PC-9 (cell line): ENCODE measurements around the gene BCAR3. TPM values are rescaled to one million over a fixed set of nuclear protein-coding genes. Genes with fewer than 3 reads are reported as not detected.
A peak's percentile ranks its signal among the peaks of the same experiment; 100 is the strongest.
"Not testable (repeated sequence)": the region's sequence is repeated elsewhere in the genome, so short reads cannot be mapped to it uniquely, and the experiment has no call there.

Source experiments
- BruUV-seq: library from RNA; stranded (reverse); fragments of 400-500 nt; replicated peaks from 2 replicates; lab custom pipeline; 2021; lab: Mats Ljungman, UMichigan
- CTCF ChIA-PET: fragments of 300-600 bp; sonication (Branson Sonifier 250); formaldehyde crosslinking; loops from one replicate; lab custom pipeline; 2022; ENCODE audit warnings: antibody characterized with exemption; lab: Charles Lee
- POLR2A ChIA-PET: fragments of 300-600 bp; sonication (Branson Sonifier 250); formaldehyde crosslinking; loops from one replicate; lab custom pipeline; 2022; ENCODE audit warnings: antibody characterized with exemption; ENCODE audit not compliant: unreplicated experiment; lab: Charles Lee
- DNase-seq, 2 experiments: peaks; one replicate each; pipeline versions ENCODE4 v3.0.0 to v3.0.0-alpha.2; 2015 to 2022; ENCODE audit warnings: mixed read lengths in 1 of 2
- H2AFZ ChIP-seq: fragments of 200-600 bp; sonication (generic); 2 replicates; pipeline ENCODE4 v1.8.1; 2017; ENCODE audit warnings: antibody characterized with exemption
- H3F3A ChIP-seq: fragments of 200-600 bp; sonication (generic); 2 replicates; pipeline ENCODE4 v1.8.1; 2017; ENCODE audit warnings: antibody characterized with exemption, mild to moderate bottlenecking, low read depth; ENCODE audit not compliant: insufficient read depth
- H3K27ac ChIP-seq: fragments of 200-600 bp; sonication (generic); 2 replicates; pipeline ENCODE4 v1.6.1; 2016; ENCODE audit warnings: mixed run types
- H3K27me3 ChIP-seq: fragments of 200-600 bp; sonication (generic); 2 replicates; pipeline ENCODE4 v1.6.1; 2016; ENCODE audit warnings: low read depth, mixed run types; ENCODE audit not compliant: insufficient read depth
- H3K36me3 ChIP-seq: fragments of 200-600 bp; sonication (generic); 2 replicates; pipeline ENCODE4 v1.6.1; 2016; ENCODE audit warnings: low read depth, mixed run types
- H3K4me1 ChIP-seq: fragments of 200-600 bp; sonication (generic); replicated peaks from 2 replicates; pipeline ENCODE4 v1.6.1; 2016; ENCODE audit warnings: mixed run types; ENCODE audit not compliant: insufficient read depth
- H3K4me2 ChIP-seq: fragments of 200-600 bp; sonication (generic); 2 replicates; pipeline ENCODE4 v1.6.1; 2017; ENCODE audit warnings: mixed run types
- H3K4me3 ChIP-seq: fragments of 200-600 bp; sonication (generic); 2 replicates; pipeline ENCODE4 v1.6.1; 2016; ENCODE audit warnings: mixed run types
- H3K79me2 ChIP-seq: fragments of 200-600 bp; sonication (generic); 2 replicates; pipeline ENCODE4 v1.6.1; 2017; ENCODE audit warnings: low read depth, mixed run types
- H3K9me2 ChIP-seq: fragments of 200-600 bp; sonication (generic); 2 replicates; pipeline ENCODE4 v1.8.1; 2017; ENCODE audit warnings: mild to moderate bottlenecking; ENCODE audit not compliant: insufficient read depth
- H3K9me3 ChIP-seq: fragments of 200-600 bp; sonication (generic); 2 replicates; pipeline ENCODE4 v1.8.1; 2016; ENCODE audit warnings: low read depth; ENCODE audit not compliant: insufficient read depth
- H4K20me1 ChIP-seq: fragments of 200-600 bp; sonication (generic); 2 replicates; pipeline ENCODE4 v1.8.1; 2017; ENCODE audit not compliant: insufficient read depth
- EZH2 ChIP-seq: fragments of 200-600 bp; sonication (generic); IDR thresholded peaks from 2 replicates; pipeline ENCODE4 v1.8.0; 2017; ENCODE audit warnings: antibody characterized with exemption, low read depth
- intact Hi-C: fragments of 100-400 bp; cut with micrococcal nuclease; formaldehyde crosslinking; loops from one replicate; pipeline ENCODE4 v1.10.0; 2022; ENCODE audit not compliant: unreplicated experiment
- total RNA-seq: library from RNA; stranded (reverse); gene quantifications from 2 replicates; pipeline ENCODE4 v1.2.3, GENCODE V29; 2021
- TF ChIP-seq, protein P1 (sequence below): fragments of 200-600 bp; sonication (generic); conservative IDR thresholded peaks from 2 replicates; pipeline ENCODE4 v1.6.1; 2017; ENCODE audit warnings: mixed run types, antibody characterized with exemption, mild to moderate bottlenecking, moderate library complexity

BCAR3 gene
- total RNA-seq, 1 experiment from 2014 or later: 70.0 TPM

DNA sequence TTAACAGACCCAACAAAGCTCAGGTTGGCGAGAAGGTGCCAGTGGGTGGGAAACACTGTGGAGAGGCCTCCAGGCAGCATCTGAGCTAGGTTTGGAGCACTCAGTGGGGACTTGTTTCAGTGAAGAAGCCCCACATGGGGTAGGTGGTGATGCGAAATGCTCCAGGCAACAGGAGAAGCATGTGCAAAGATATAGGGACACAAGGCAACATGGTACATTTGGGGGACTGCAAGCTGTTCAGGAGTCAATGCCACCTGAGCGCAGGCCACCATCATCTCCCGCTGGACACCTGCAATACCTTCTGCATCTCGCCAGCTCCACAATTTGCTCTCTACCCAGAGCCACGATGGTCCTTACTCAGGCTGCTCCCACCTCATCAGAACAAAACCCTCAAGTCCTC is 28.0 kb downstream of the BCAR3 start:
- H4K20me1 ChIP-seq: peaks cover 98% of the 10 kb centered on the region
- no peak for DNase-seq
- no peak overlapping the region for H3K4me3 ChIP-seq
- TF ChIP-seq EZH2: no peak
- TF ChIP-seq, protein P1, sequence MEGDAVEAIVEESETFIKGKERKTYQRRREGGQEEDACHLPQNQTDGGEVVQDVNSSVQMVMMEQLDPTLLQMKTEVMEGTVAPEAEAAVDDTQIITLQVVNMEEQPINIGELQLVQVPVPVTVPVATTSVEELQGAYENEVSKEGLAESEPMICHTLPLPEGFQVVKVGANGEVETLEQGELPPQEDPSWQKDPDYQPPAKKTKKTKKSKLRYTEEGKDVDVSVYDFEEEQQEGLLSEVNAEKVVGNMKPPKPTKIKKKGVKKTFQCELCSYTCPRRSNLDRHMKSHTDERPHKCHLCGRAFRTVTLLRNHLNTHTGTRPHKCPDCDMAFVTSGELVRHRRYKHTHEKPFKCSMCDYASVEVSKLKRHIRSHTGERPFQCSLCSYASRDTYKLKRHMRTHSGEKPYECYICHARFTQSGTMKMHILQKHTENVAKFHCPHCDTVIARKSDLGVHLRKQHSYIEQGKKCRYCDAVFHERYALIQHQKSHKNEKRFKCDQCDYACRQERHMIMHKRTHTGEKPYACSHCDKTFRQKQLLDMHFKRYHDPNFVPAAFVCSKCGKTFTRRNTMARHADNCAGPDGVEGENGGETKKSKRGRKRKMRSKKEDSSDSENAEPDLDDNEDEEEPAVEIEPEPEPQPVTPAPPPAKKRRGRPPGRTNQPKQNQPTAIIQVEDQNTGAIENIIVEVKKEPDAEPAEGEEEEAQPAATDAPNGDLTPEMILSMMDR: no peak
- peaks cover 87% of the 10 kb centered on the region for H3K36me3 ChIP-seq
- peaks cover 98% of the 10 kb centered on the region for H3F3A ChIP-seq
- H3K27me3 ChIP-seq: no peaks in the 10 kb centered on the region
- ChIA-PET POLR2A (interaction anchor here (0.5 to 0.6 kb wide), 2 partner anchors 18 to 27 kb away, joined by 5 to 8 read pairs; no protein-coding TSS in a partner anchor), CTCF (no interaction called here)
- peak overlapping the region; percentile 20; the same call in 1 of the 2 replicates for H3K27ac ChIP-seq
- no peaks in the 10 kb centered on the region for H3K9me2 ChIP-seq
- H3K79me2 ChIP-seq: peaks cover 100% of the 10 kb centered on the region
- H2AFZ ChIP-seq: no peak overlapping the region
- intact Hi-C loops: no loop called here
- H3K4me1 ChIP-seq: peaks cover 6% of the 10 kb centered on the region; the same call in 1 of the 2 replicates
- BruUV-seq: no TSS peak
- no peak overlapping the region for H3K4me2 ChIP-seq
- H3K9me3 ChIP-seq: no peaks in the 10 kb centered on the region

DNA sequence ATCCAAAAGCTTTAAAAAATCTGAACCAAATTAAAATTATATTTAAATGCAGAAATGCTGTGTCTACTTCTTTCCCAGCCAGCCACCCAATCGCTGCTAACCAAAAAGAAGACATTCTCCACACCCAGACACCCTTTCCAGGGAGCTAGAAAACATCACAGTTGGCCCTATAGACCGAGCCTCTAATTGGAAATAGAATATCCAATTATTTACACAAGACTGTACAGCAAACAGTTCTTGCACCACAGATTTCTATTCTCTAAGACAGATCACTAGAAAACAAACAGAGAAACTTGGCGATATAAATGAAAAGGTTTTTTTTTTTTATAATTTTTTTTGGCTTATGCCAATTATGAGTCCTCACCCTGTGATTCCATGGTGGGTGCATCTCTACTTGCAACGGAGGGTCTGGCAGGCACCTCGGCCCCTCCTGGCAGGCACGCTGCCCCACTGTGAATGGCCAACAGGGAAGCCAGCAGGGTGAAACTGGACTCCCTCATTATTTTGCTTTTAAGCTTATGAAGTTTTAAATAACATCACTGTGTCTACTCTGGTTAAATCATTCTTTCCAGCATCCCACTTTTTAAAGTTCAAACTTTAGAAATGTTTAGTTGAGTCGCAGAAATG is 29.2 kb downstream of the BCAR3 start:
- ChIA-PET CTCF (no interaction called here), POLR2A (no interaction called here)
- no TSS peak for BruUV-seq
- H4K20me1 ChIP-seq: peaks cover 98% of the 10 kb centered on the region
- 0 out of 2 replicates have a peak overlapping the region, but pooled peaks have one; percentile 25 for H3K27ac ChIP-seq
- peaks cover 100% of the 10 kb centered on the region for H3K79me2 ChIP-seq
- intact Hi-C loops: no loop called here
- no peaks in the 10 kb centered on the region for H3K27me3 ChIP-seq
- TF ChIP-seq EZH2: no peak
- TF ChIP-seq, protein P1: no peak
- no peaks in the 10 kb centered on the region for H3K9me3 ChIP-seq
- no peaks in the 10 kb centered on the region for H3K9me2 ChIP-seq
- no peak overlapping the region for H2AFZ ChIP-seq
- peaks cover 99% of the 10 kb centered on the region for H3F3A ChIP-seq
- no peak overlapping the region for H3K4me2 ChIP-seq
- no peak for DNase-seq
- no peak overlapping the region for H3K4me3 ChIP-seq
- H3K4me1 ChIP-seq: peaks cover 6% of the 10 kb centered on the region; the same call in 1 of the 2 replicates
- peaks cover 89% of the 10 kb centered on the region for H3K36me3 ChIP-seq

DNA sequence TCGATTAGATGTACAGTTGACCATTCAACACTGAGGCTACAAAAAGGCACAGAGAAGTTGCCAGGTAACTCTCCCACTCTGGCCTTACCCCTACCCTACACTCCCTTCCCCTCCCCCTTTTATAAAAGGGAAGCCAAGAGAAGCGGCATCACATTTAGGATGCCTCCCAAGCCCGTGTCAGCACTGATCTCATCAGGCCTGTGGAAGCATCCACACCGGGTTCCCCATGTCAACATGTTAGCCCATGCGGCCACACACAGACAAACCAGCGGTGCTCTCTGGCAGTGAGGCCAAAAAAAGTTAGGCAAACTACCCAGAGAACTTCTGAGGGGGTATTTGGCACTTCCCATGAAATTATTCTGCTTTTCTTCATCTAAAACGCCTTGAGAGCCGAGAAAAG is 29.9 kb downstream of the BCAR3 start:
- intact Hi-C loops: no loop called here
- H3K9me3 ChIP-seq: no peaks in the 10 kb centered on the region
- H3K36me3 ChIP-seq: peaks cover 89% of the 10 kb centered on the region
- no peaks in the 10 kb centered on the region for H3K27me3 ChIP-seq
- 0 out of 2 replicates have a peak, but pooled peaks cover 6% of the 10 kb centered on the region for H3K4me1 ChIP-seq
- no peak overlapping the region for H2AFZ ChIP-seq
- no peak overlapping the region for H3K4me3 ChIP-seq
- POLR2A ChIA-PET: no interaction called here
- 0 out of 2 replicates have a peak overlapping the region, but pooled peaks have one; percentile 25 for H3K27ac ChIP-seq
- H3K9me2 ChIP-seq: no peaks in the 10 kb centered on the region
- peaks cover 99% of the 10 kb centered on the region for H3F3A ChIP-seq
- peaks cover 98% of the 10 kb centered on the region for H4K20me1 ChIP-seq
- DNase-seq: no peak
- peaks cover 100% of the 10 kb centered on the region for H3K79me2 ChIP-seq
- no TSS peak for BruUV-seq
- CTCF ChIA-PET: interaction anchor here (0.5 kb wide), 1 partner anchor 157 kb away, joined by 27 read pairs; no protein-coding TSS in a partner anchor
- H3K4me2 ChIP-seq: no peak overlapping the region
- TF ChIP-seq, protein P1: no peak
- no peak for TF ChIP-seq EZH2

DNA sequence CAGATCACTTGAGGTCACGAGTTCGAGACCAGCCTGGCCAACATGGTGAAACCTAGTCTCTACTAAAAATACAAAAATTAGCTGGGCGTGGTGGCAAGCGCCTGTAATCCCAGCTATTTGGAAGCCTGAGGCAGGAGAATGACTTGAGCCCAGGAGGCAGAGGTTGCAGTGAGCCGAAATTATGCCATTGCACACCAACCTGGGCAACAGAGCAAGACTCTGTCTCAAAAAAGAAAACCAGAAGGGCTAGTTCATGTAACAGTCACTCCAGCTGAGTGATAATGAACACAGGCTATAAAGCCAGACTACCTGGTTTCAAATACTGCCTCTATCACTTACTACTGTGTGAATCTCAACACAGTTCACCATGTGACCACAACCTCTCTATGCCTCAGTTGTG is 31.5 kb downstream of the BCAR3 start:
- intact Hi-C loops, H3K4me3 ChIP-seq, H3K9me3 ChIP-seq, CTCF ChIA-PET, H3K27ac ChIP-seq, POLR2A ChIA-PET, H3K4me1 ChIP-seq, DNase-seq, H3K9me2 ChIP-seq, H3K4me2 ChIP-seq, H2AFZ ChIP-seq, H3K27me3 ChIP-seq, BruUV-seq: not testable (repeated sequence)
- H3K36me3 ChIP-seq: peaks cover 87% of the 10 kb centered on the region
- peaks cover 99% of the 10 kb centered on the region for H3F3A ChIP-seq
- peaks cover 99% of the 10 kb centered on the region for H3K79me2 ChIP-seq
- H4K20me1 ChIP-seq: peaks cover 97% of the 10 kb centered on the region
